OCI-LY1 (cell line): ENCODE results near the gene HSF5.

Experiments used
- EZH2 ChIP-seq: fragments of 200-600 bp; sonication (generic), shearing (Covaris generic); IDR thresholded peaks from 2 replicates; pipeline ENCODE4 v1.8.0; 2017; ENCODE audit warnings: borderline replicate concordance, mixed run types, mild to moderate bottlenecking, antibody characterized with exemption, low read length, moderate library complexity, mixed read lengths
- TF ChIP-seq, protein P1 (sequence below): fragments of 200-600 bp; sonication (generic), shearing (Covaris generic); IDR thresholded peaks from 2 replicates; pipeline ENCODE4 v1.5.1; 2017; ENCODE audit warnings: mild to moderate bottlenecking, antibody characterized with exemption, low read length, moderate library complexity, mixed read lengths

GRCh38 chr17:58515286-58515685, 27.1 kb upstream of the HSF5 start:
- TF ChIP-seq, protein P1, sequence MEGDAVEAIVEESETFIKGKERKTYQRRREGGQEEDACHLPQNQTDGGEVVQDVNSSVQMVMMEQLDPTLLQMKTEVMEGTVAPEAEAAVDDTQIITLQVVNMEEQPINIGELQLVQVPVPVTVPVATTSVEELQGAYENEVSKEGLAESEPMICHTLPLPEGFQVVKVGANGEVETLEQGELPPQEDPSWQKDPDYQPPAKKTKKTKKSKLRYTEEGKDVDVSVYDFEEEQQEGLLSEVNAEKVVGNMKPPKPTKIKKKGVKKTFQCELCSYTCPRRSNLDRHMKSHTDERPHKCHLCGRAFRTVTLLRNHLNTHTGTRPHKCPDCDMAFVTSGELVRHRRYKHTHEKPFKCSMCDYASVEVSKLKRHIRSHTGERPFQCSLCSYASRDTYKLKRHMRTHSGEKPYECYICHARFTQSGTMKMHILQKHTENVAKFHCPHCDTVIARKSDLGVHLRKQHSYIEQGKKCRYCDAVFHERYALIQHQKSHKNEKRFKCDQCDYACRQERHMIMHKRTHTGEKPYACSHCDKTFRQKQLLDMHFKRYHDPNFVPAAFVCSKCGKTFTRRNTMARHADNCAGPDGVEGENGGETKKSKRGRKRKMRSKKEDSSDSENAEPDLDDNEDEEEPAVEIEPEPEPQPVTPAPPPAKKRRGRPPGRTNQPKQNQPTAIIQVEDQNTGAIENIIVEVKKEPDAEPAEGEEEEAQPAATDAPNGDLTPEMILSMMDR, result no peak
- TF ChIP-seq EZH2, result no peak
